Esophagus muscularis mucosa (tissue), 4 donors: ENCODE data around the gene TMEM190. TPM values are rescaled to one million over a fixed set of nuclear protein-coding genes. Genes with fewer than 3 reads are reported as not detected.
A peak's percentile ranks its signal among the peaks of the same experiment; 100 is the strongest.

Experiments used
- DNase-seq: peaks from one replicate; pipeline ENCODE4 v3.0.0-alpha.2; 2017; ENCODE audit errors: extremely low spot score
- H3K27ac ChIP-seq, 4 donors: fragments of 200-600 bp; sonication (generic); replicated peaks in 1 of 4; 1 replicate in 3 of 4; 2 replicates in 1 of 4; pipeline ENCODE4 v1.5.1; 2016 to 2019; ENCODE audit warnings: mild to moderate bottlenecking in 1 of 4
- H3K27me3 ChIP-seq, 4 donors: fragments of 200-600 bp; sonication (generic); one replicate each; pipeline versions ENCODE4 v1.5.1 to v1.6.0; 2016 to 2019
- H3K36me3 ChIP-seq, 4 donors: fragments of 200-600 bp; sonication (generic); one replicate each; pipeline ENCODE4 v1.5.1; 2016 to 2019
- H3K4me1 ChIP-seq, 4 donors: fragments of 200-600 bp; sonication (generic); one replicate each; pipeline ENCODE4 v1.5.1; 2016 to 2019
- H3K4me3 ChIP-seq, 4 donors: fragments of 200-600 bp; sonication (generic); 1 replicate in 2 of 4; 2 replicates in 2 of 4; pipeline ENCODE4 v1.5.1; 2016 to 2019; ENCODE audit warnings: mild to moderate bottlenecking in 4 of 4, moderate library complexity in 1 of 4
- H3K9me3 ChIP-seq, 4 donors: fragments of 200-600 bp; sonication (generic); 1 replicate in 3 of 4; 2 replicates in 1 of 4; pipeline ENCODE4 v1.5.1; 2016 to 2019
- CTCF ChIP-seq, 3 experiments: fragments of 200-600 bp in 2 of 3; fragments of 450-650 bp in 1 of 3; sonication (generic) in 2 of 3; IDR thresholded peaks; one replicate each; pipeline ENCODE4 v1.5.1; 2017 to 2019; ENCODE audit warnings: antibody characterized with exemption in 3 of 3, mild to moderate bottlenecking in 2 of 3, moderate library complexity in 1 of 3
- EP300 ChIP-seq: sonication (generic); formaldehyde crosslinking; IDR thresholded peaks from one replicate; pipeline ENCODE4 v1.6.1; 2017; ENCODE audit warnings: antibody characterized with exemption
- POLR2A ChIP-seq: fragments of 450-650 bp; IDR thresholded peaks from one replicate; pipeline ENCODE4 v1.6.1; 2017; ENCODE audit warnings: antibody characterized with exemption, moderate library complexity, mild to moderate bottlenecking, low read depth
- POLR2AphosphoS5 ChIP-seq, 2 donors: sonication (generic); formaldehyde crosslinking; IDR thresholded peaks; one replicate each; pipeline ENCODE4 v1.6.1; 2017; ENCODE audit warnings: antibody characterized with exemption in 2 of 2
- WGBS: methylation state at CpG from one replicate; pipeline ENCODE4 v1.1.5; 2018; 5-methylcytosine and 5-hydroxymethylcytosine counted together
- intact Hi-C: fragments of 100-400 bp; cut with DNase I; formaldehyde crosslinking; loops from one replicate; pipeline ENCODE4 v1.15.1; 2023
- total RNA-seq, 4 donors: library from RNA; depleted of rRNA; stranded (reverse); fragments of >200 nt; gene quantifications; one replicate each; pipeline versions ENCODE4 v1.1.0 to v1.2.1, GENCODE V29; 2016

TMEM190 gene
- total RNA-seq, 4 donors from 2014 or later: not detected

- peaks cover 11 to 85% (median 46%) of the 10 kb centered on the region in 4 donors for H3K27me3 ChIP-seq
- 0% methylated on average over 4 of the region's 43 CpGs for WGBS
- peak within 1 kb of the TSS; percentile 41 to 63 (median 46) for H3K4me3 ChIP-seq
Observed at GRCh38 chr19:55354698-55355212, 21.9 kb upstream of the TMEM190 start, which contains the start of gene COX6B2. Gene COX6B2, minus strand, starts transcription at chr19:55354719. Its CDS starts 198 bp downstream, at chr19:55354521.

GRCh38 chr19:55355213-55355821 is 21.3 kb upstream of the TMEM190 start:
- Histone ChIP-seq H3K9me3 (no peaks in the 10 kb centered on the region), H3K4me3 (no peak overlapping the region), H3K27ac (no peak overlapping the region), H3K4me1 (peaks cover 18 to 23% (median 20%) of the 10 kb centered on the region in 4 donors), H3K27me3 (peaks cover 11 to 80% (median 44%) of the 10 kb centered on the region in 4 donors), H3K36me3 (no peaks in the 10 kb centered on the region)
- intact Hi-C loops: no loop called here
- TF ChIP-seq CTCF (IDR thresholded peaks at IDR 0.05) (no peak), EP300 (no peak), POLR2AphosphoS5 (IDR thresholded peaks at IDR 0.05) (no peak), POLR2A (no peak)
- 32% methylated on average over 12 of the region's 13 CpGs for WGBS
- DNase-seq: no peak

More at GRCh38 chr19:55354698-55355212, 21.9 kb upstream of the TMEM190 start, which contains the start of gene COX6B2:
- intact Hi-C loops: no loop called here
- no peaks in the 10 kb centered on the region for H3K9me3 ChIP-seq
- peaks cover 18 to 23% (median 20%) of the 10 kb centered on the region in 4 donors for H3K4me1 ChIP-seq
- TF ChIP-seq POLR2A: no peak
- TF ChIP-seq CTCF (IDR thresholded peaks at IDR 0.05): no peak
- TF ChIP-seq POLR2AphosphoS5 (IDR thresholded peaks at IDR 0.05): no peak
- no peak for TF ChIP-seq EP300
- H3K36me3 ChIP-seq: no peaks in the 10 kb centered on the region
- no peak within 1 kb of the TSS for H3K27ac ChIP-seq
- DNase-seq: no peak

- Histone ChIP-seq H3K4me3 (no peak overlapping the region), H3K36me3 (no peaks in the 10 kb centered on the region), H3K9me3 (no peaks in the 10 kb centered on the region), H3K27ac (no peak overlapping the region), H3K4me1 (peaks cover 13 to 15% (median 14%) of the 10 kb centered on the region in 4 donors), H3K27me3 (peaks cover 8 to 76% (median 15%) of the 10 kb centered on the region in 4 donors)
- intact Hi-C loops: no loop called here
- TF ChIP-seq POLR2AphosphoS5 (IDR thresholded peaks at IDR 0.05): no peak
- TF ChIP-seq CTCF (IDR thresholded peaks at IDR 0.05): no peak
- TF ChIP-seq EP300: no peak
- WGBS: 100% methylated on average over 2 of the region's 19 CpGs
- no peak for DNase-seq
Observed at GRCh38 chr19:55358493-55358892, 18.1 kb upstream of the TMEM190 start.

- WGBS: 77% methylated on average over 31 of the region's 32 CpGs
- H3K4me1 ChIP-seq: peaks cover 6 to 8% (median 7%) of the 10 kb centered on the region in 4 donors
- TF ChIP-seq CTCF (IDR thresholded peaks at IDR 0.05): no peak
- no peak for TF ChIP-seq POLR2AphosphoS5 (IDR thresholded peaks at IDR 0.05)
- TF ChIP-seq POLR2A: no peak
- no peak for TF ChIP-seq EP300
- H3K9me3 ChIP-seq: no peaks in the 10 kb centered on the region
- H3K36me3 ChIP-seq: no peaks in the 10 kb centered on the region
- no peak overlapping the region for H3K4me3 ChIP-seq
- no peak for DNase-seq
- intact Hi-C loops: no loop called here
- peaks cover 3 to 69% (median 8%) of the 10 kb centered on the region in 4 donors for H3K27me3 ChIP-seq
- no peak overlapping the region for H3K27ac ChIP-seq
Observed at GRCh38 chr19:55358943-55359908, 17.4 kb upstream of the TMEM190 start.
